Neural progenitor cell (in vitro differentiated cells): Measurements from ENCODE around the gene RPS2.

ENCODE experiments used
- CTCF ChIP-seq: fragments of 200-600 bp; sonication (generic); IDR thresholded peaks from 2 replicates; pipeline ENCODE4 v1.5.1; 2017; ENCODE audit warnings: antibody characterized with exemption, mild to moderate bottlenecking
- EZH2 ChIP-seq: fragments of 200-600 bp; sonication (generic); IDR thresholded peaks from 2 replicates; pipeline ENCODE4 v1.6.1; 2017; ENCODE audit warnings: antibody characterized with exemption, mild to moderate bottlenecking, moderate library complexity

DNA sequence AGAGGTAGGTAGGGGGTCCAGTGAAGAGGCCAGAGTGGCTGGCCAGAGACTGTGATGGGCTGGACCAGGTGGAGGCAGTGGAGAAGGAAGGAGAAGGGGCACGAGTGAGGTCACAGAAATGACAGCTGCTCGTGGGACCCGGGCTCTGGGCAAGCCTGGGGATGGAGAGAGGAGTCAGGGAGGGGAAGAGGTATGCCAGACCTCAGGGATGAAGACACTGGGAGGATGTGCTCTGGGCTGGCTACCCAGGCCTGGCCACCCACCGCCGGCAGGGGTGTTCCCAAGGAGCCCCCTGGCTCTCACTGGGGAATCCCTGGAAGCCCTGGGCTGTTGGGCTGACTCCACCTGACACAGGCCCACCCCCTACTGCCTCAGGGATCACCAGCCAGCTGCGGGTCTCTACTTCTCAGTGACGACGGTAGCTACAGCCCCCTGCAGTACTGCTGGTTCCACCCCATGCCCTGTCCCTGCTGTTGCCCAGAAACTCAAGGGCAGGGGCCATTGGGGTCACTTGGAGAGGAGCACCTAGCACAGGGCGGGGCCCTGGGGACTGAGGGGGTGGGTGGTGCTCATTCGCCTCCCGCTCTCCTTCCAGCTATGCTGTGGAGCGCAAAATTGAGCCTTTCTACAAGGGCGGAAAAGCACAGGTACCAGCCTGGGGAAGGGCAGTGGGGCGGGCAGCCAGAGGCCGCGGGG, 9.0 kb upstream of the RPS2 start:
- TF ChIP-seq CTCF (no peak), EZH2 (no peak)
